ENCODE results near the gene LRP1.
A peak's percentile ranks its signal among the peaks of the same experiment; 100 is the strongest.

The LRP1 gene

GRCh38 chr12:57175428-57176138, 47.3 kb downstream of the LRP1 start:
- DNase-seq (ENCODE audit: low read depth) = peak; percentile 24

DNA sequence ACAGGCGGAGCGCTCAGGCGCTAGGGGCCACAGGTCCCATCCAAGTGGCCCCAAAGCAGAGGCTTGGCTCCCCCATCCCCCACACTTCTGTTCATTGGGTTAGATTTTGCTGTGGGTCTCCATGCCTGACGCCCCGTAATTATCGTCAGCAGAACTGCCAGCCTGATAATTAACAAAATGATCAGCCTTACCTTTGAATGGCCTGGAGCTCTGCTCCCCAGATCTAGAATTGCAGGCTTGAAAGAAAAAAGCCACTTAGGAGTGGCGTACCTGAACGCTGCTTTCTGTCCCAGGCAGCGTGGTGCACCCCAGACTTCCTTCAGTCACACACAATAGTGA, 47.8 kb downstream of the LRP1 start:
- no peak for DNase-seq (ENCODE audit: low read depth)

DNA sequence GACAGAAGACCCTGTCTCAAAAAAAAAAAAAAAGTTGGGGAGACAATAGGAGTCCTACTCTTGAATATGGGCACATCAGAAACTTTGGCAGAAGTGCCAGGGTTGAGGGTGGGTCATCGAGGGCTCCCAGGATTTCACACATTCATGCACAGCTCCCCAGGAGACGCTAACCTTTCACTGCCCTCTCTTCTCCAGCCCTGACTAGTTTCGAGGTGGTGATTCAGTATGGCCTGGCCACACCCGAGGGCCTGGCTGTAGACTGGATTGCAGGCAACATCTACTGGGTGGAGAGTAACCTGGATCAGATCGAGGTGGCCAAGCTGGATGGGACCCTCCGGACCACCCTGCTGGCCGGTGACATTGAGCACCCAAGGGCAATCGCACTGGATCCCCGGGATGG, 48.6 kb downstream of the LRP1 start:
- DNase-seq (ENCODE audit: low read depth) = no peak

GRCh38 chr12:57177354-57177753, 49.1 kb downstream of the LRP1 start:
- no peak for DNase-seq (ENCODE audit: low read depth)

DNA sequence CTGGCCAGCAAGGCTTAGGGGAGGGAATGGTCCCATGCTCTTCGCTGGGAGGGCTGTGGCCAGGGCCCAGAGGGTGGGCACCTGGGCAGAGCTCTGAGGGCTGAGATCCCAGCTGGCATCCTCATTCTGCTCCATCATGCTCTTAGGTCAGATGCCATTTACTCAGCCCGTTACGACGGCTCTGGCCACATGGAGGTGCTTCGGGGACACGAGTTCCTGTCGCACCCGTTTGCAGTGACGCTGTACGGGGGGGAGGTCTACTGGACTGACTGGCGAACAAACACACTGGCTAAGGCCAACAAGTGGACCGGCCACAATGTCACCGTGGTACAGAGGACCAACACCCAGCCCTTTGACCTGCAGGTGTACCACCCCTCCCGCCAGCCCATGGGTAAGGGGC, 49.9 kb downstream of the LRP1 start:
- DNase-seq (ENCODE audit: low read depth) = no peak

DNA sequence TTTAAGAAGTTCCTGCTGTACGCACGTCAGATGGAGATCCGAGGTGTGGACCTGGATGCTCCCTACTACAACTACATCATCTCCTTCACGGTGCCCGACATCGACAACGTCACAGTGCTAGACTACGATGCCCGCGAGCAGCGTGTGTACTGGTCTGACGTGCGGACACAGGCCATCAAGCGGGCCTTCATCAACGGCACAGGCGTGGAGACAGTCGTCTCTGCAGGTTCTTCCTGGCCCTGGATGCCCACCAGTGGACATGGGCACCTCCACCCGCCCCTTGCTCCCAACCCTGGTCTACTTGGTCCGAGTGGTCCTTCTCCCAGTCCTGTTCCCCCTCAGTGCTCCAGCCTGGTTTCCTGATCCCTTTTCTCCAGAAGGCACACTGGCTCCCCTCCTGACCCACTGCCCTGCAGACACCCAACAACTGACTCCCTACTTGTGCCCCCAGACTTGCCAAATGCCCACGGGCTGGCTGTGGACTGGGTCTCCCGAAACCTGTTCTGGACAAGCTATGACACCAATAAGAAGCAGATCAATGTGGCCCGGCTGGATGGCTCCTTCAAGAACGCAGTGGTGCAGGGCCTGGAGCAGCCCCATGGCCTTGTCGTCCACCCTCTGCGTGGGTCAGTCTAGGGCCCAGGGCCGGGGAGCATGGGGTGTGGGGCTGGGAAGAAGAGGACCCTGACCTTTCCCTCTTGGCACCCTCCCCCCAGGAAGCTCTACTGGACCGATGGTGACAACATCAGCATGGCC, 51.2 kb downstream of the LRP1 start:
- DNase-seq (ENCODE audit: low read depth) = no peak

DNA sequence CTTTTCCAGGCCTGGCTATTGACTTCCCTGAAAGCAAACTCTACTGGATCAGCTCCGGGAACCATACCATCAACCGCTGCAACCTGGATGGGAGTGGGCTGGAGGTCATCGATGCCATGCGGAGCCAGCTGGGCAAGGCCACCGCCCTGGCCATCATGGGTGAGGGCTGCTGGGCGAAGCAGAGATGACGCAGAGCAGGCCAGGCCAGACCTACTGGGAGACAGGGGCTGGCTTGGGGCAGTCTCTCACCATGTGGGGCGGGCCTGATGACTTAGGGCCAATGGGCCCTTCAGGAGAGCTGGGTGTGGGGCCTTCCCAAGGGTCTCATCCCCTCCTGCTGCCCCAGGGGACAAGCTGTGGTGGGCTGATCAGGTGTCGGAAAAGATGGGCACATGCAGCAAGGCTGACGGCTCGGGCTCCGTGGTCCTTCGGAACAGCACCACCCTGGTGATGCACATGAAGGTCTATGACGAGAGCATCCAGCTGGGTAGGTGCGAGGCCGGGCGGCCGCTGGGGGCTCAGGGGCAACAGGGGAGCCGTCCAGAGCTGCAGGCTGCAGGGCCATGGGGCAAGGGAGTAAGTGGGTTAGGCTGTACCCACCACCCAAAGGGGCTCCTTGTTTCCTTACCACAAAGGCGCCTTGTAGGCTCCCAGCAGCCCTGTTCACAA, 52.2 kb downstream of the LRP1 start:
- no peak for DNase-seq (ENCODE audit: low read depth)

DNA sequence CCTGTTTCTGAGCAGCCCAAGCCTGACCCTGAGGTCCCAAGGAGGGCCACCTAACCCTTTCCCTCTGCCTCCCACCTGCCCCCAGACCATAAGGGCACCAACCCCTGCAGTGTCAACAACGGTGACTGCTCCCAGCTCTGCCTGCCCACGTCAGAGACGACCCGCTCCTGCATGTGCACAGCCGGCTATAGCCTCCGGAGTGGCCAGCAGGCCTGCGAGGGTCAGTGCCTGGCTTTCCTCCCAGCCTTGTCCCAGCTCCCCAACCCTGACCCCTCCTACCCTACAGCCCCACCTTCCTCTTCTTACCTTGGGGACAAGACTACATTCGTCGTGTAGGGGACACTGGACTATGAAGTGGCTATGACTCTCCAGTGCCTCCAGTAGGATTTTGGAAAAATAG, 52.8 kb downstream of the LRP1 start:
- no peak for DNase-seq (ENCODE audit: low read depth)

DNA sequence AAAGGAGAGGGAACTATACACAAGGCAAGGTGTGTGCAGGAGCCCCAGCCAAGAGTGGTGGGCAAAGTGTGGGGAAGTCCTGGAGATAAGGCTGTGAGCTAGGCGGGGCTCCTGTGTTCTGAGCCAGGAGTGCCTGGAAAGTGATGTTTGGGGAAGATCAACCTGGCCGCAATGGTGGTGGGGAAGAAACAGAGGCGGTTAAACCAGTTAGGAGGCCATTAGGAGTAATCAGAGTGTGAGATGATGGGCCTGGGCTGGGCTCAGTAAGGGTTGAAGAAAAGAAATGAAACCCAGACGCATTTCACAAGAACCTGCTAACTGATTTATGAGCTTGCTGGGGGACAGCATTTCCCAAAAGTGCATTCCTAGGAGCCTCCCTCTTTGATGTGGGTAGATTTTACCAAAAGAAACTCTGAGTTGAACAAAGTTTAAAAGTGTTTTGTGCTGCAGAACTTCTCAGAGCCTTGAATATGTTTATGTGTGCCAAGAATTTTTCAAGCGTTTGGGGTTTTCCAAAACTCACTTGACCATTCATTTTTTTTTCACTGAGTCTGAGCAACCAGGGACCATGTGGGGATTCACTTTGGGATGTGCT, 53.4 kb downstream of the LRP1 start:
- DNase-seq (ENCODE audit: low read depth) = peak; percentile 35

DNA sequence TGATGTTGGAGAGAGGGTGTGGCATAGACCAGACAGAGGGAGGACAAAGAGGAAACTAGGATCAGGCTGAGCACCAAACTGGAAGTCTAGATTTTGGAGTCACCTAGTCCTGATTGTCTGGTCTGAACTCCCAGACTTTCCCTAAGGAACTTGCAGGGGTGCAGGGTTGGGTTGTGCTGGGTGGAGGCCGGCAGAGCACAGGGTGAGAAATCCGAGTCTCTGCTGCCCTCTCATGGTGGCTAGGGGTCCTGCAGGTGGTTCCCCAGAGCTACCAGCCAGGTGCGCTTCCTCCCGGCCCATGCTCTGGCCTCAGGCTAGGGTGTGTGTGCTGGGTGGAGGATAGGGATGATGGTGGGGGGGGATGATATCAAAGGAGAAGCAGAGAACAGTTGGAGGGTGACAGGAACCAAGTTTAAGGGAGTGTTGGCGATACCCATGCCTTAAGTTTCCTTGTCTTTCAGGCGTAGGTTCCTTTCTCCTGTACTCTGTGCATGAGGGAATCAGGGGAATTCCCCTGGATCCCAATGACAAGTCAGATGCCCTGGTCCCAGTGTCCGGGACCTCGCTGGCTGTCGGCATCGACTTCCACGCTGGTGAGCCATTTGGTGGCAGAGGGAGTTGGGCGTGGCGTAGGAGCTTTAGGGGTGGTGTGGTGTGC, 54.8 kb downstream of the LRP1 start:
- no peak for DNase-seq (ENCODE audit: low read depth)

- DNase-seq (ENCODE audit: low read depth) = no peak
Measured at GRCh38 chr12:57183939-57184725, 55.8 kb downstream of the LRP1 start.

GRCh38 chr12:57185403-57185802, 57.1 kb downstream of the LRP1 start:
- DNase-seq (ENCODE audit: low read depth) = no peak

- DNase-seq (ENCODE audit: low read depth) = no peak
Measured at GRCh38 chr12:57185906-57186508, 57.7 kb downstream of the LRP1 start.

GRCh38 chr12:57187222-57188089, 59.2 kb downstream of the LRP1 start:
- DNase-seq (ENCODE audit: low read depth) = no peak

- DNase-seq (ENCODE audit: low read depth) = no peak
Measured at GRCh38 chr12:57188090-57188425, 59.8 kb downstream of the LRP1 start.

- no peak for DNase-seq (ENCODE audit: low read depth)
Measured at GRCh38 chr12:57190037-57190436, 61.8 kb downstream of the LRP1 start.

DNA sequence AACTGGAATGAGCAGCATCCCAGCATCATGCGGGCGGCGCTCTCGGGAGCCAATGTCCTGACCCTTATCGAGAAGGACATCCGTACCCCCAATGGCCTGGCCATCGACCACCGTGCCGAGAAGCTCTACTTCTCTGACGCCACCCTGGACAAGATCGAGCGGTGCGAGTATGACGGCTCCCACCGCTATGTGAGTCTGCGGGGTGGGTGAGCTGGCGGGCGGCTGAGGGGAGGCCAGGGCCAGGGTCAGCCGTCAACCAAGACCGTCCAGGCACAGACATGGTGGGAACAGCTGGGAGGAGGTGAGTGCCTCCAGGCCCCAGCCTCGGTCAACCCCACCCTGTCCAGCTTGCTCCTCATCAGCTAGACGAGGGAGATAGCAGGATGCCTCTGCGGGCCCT, 62.5 kb downstream of the LRP1 start:
- no peak for DNase-seq (ENCODE audit: low read depth)

GRCh38 chr12:57191410-57191809, 63.1 kb downstream of the LRP1 start:
- no peak for DNase-seq (ENCODE audit: low read depth)

- no peak for DNase-seq (ENCODE audit: low read depth)
Measured at GRCh38 chr12:57192920-57193319, 64.6 kb downstream of the LRP1 start.

- no peak for DNase-seq (ENCODE audit: low read depth)
Measured at GRCh38 chr12:57193706-57194245, 65.5 kb downstream of the LRP1 start.

Data from GM04503 (cell line).